Cerebellar cortex (tissue), 1 donor: Measurements from ENCODE around the gene ADAMTS20.
A peak's percentile ranks its signal among the peaks of the same experiment; 100 is the strongest.
"Not testable (repeated sequence)": the region's sequence is repeated elsewhere in the genome, so short reads cannot be mapped to it uniquely, and the experiment has no call there.

ENCODE experiments used
- DNase-seq: peaks from one replicate; pipeline ENCODE4 v3.0.0-alpha.2; 2015; ENCODE audit warnings: low spot score

ADAMTS20 gene

GRCh38 chr12:43551971-43552559 is at the start of gene ADAMTS20:
ADAMTS20 (minus strand) TSS chr12:43552203; CDS start chr12:43551921, 282 bp downstream.
- DNase-seq = no peak

GRCh38 chr12:43599708-43600107 is 47.7 kb upstream of the ADAMTS20 start:
- DNase-seq = no peak

GRCh38 chr12:43599066-43599465 is 47.1 kb upstream of the ADAMTS20 start:
- DNase-seq = no peak

- no peak for DNase-seq
Measured at GRCh38 chr12:43590307-43590706, 38.3 kb upstream of the ADAMTS20 start.

- no peak for DNase-seq
Measured at GRCh38 chr12:43586646-43587245, 34.7 kb upstream of the ADAMTS20 start.

- no peak for DNase-seq
Measured at GRCh38 chr12:43585676-43586075, 33.7 kb upstream of the ADAMTS20 start.

GRCh38 chr12:43580601-43581000 is 28.6 kb upstream of the ADAMTS20 start:
- DNase-seq = no peak

GRCh38 chr12:43579206-43579605 is 27.2 kb upstream of the ADAMTS20 start:
- DNase-seq = no peak

- DNase-seq = no peak
Measured at GRCh38 chr12:43578782-43579181, 26.8 kb upstream of the ADAMTS20 start.

GRCh38 chr12:43577381-43577780 is 25.4 kb upstream of the ADAMTS20 start:
- no peak for DNase-seq

GRCh38 chr12:43576162-43576561 is 24.2 kb upstream of the ADAMTS20 start:
- no peak for DNase-seq

- DNase-seq = no peak
Measured at GRCh38 chr12:43571885-43572284, 19.9 kb upstream of the ADAMTS20 start.

- DNase-seq = no peak
Measured at GRCh38 chr12:43556057-43556456, 4.1 kb upstream of the ADAMTS20 start.

GRCh38 chr12:43551279-43551970 is 578 bp downstream of the ADAMTS20 start:
- no peak for DNase-seq

GRCh38 chr12:43550831-43551271 is 1.2 kb downstream of the ADAMTS20 start:
- no peak for DNase-seq

GRCh38 chr12:43544703-43545102 is 7.3 kb downstream of the ADAMTS20 start:
- DNase-seq = no peak

GRCh38 chr12:43540470-43540869 is 11.5 kb downstream of the ADAMTS20 start:
- no peak for DNase-seq

- DNase-seq = not testable (repeated sequence)
Measured at GRCh38 chr12:43537675-43538074, 14.3 kb downstream of the ADAMTS20 start.

GRCh38 chr12:43516045-43516444 is 36.0 kb downstream of the ADAMTS20 start:
- DNase-seq = no peak

GRCh38 chr12:43501703-43502102 is 50.3 kb downstream of the ADAMTS20 start:
- peak; percentile 6 for DNase-seq

GRCh38 chr12:43493261-43493797 is 58.7 kb downstream of the ADAMTS20 start:
- no peak for DNase-seq

GRCh38 chr12:43482311-43483085 is 69.5 kb downstream of the ADAMTS20 start:
- no peak for DNase-seq
